ENCODE results near the gene HOXD11. TPM values are rescaled to one million over a fixed set of nuclear protein-coding genes. Genes with fewer than 3 reads are reported as not detected.
A peak's percentile ranks its signal among the peaks of the same experiment; 100 is the strongest.

The HOXD11 gene
- total RNA-seq, 4 donors from 2014 or later: 0.21 to 1.8 (median 1.2) TPM; not detected in 1

GRCh38 chr2:176101842-176102241 is 5.2 kb upstream of the HOXD11 start:
- no peaks in the 10 kb centered on the region for H3K36me3 ChIP-seq
- WGBS, 2 donors: 52 to 58% methylated on average over 4 to 5 of the region's 5 CpGs
- no peak overlapping the region for H3K4me3 ChIP-seq
- TF ChIP-seq CTCF (IDR thresholded peaks at IDR 0.05) (no peak), POLR2A (IDR thresholded peaks at IDR 0.05) (no peak), EP300 (IDR thresholded peaks at IDR 0.05) (no peak)
- H3K4me1 ChIP-seq: peaks cover 0 to 67% (median 14%) of the 10 kb centered on the region in 4 donors
- DNase-seq (ENCODE audit: low spot score in 2 of 2): no peak
- H3K27me3 ChIP-seq: peaks cover 7 to 100% of the 10 kb centered on the region in 2 donors
- H3K27ac ChIP-seq: no peak overlapping the region
- H3K9me3 ChIP-seq: no peaks in the 10 kb centered on the region

GRCh38 chr2:176102309-176102866 is 4.7 kb upstream of the HOXD11 start:
- H3K9me3 ChIP-seq: no peaks in the 10 kb centered on the region
- H3K4me3 ChIP-seq: no peak overlapping the region
- H3K36me3 ChIP-seq: no peaks in the 10 kb centered on the region
- peaks cover 0 to 67% (median 14%) of the 10 kb centered on the region in 4 donors for H3K4me1 ChIP-seq
- no peak for DNase-seq (ENCODE audit: low spot score in 2 of 2)
- WGBS, 2 donors: 38 to 43% methylated on average over 7 of the region's 7 CpGs
- TF ChIP-seq POLR2A (IDR thresholded peaks at IDR 0.05) (no peak), CTCF (IDR thresholded peaks at IDR 0.05) (no peak), EP300 (IDR thresholded peaks at IDR 0.05) (no peak)
- no peak overlapping the region for H3K27ac ChIP-seq
- H3K27me3 ChIP-seq: peaks cover 5 to 100% of the 10 kb centered on the region in 2 donors

- peaks cover 0 to 65% (median 12%) of the 10 kb centered on the region in 4 donors for H3K4me1 ChIP-seq
These were observed 3.9 kb upstream of the HOXD11 start for GRCh38 chr2:176103194-176103593.

GRCh38 chr2:176103742-176104315 is 3.3 kb upstream of the HOXD11 start:
- peaks cover 5 to 97% of the 10 kb centered on the region in 2 donors for H3K27me3 ChIP-seq
- TF ChIP-seq POLR2A (IDR thresholded peaks at IDR 0.05) (no peak), EP300 (IDR thresholded peaks at IDR 0.05) (peak in 1 of 2 donors; percentile 41)
- no peaks in the 10 kb centered on the region for H3K9me3 ChIP-seq
- no peak overlapping the region for H3K27ac ChIP-seq
- no peak for DNase-seq (ENCODE audit: low spot score in 2 of 2)
- no peak overlapping the region for H3K4me3 ChIP-seq
- no peaks in the 10 kb centered on the region for H3K36me3 ChIP-seq
- H3K4me1 ChIP-seq: peaks cover 0 to 65% (median 14%) of the 10 kb centered on the region in 4 donors
- 18 to 21% methylated on average over 17 of the region's 17 CpGs for WGBS, 2 donors

More at GRCh38 chr2:176103194-176103593, 3.9 kb upstream of the HOXD11 start:
- Histone ChIP-seq H3K9me3 (no peaks in the 10 kb centered on the region), H3K36me3 (no peaks in the 10 kb centered on the region), H3K27ac (no peak overlapping the region), H3K27me3 (peaks cover 5 to 97% of the 10 kb centered on the region in 2 donors), H3K4me3 (no peak overlapping the region)
- no peak for TF ChIP-seq CTCF (IDR thresholded peaks at IDR 0.05)
- TF ChIP-seq EP300 (IDR thresholded peaks at IDR 0.05): no peak
- TF ChIP-seq POLR2A (IDR thresholded peaks at IDR 0.05): no peak
- 41 to 50% methylated on average over 7 of the region's 7 CpGs for WGBS, 2 donors
- no peak for DNase-seq (ENCODE audit: low spot score in 2 of 2)

- Histone ChIP-seq H3K9me3 (no peaks in the 10 kb centered on the region), H3K4me1 (peaks cover 0 to 64% (median 14%) of the 10 kb centered on the region in 4 donors), H3K4me3 (peak overlapping the region in 1 of 4 donors; percentile 8), H3K36me3 (no peaks in the 10 kb centered on the region), H3K27me3 (peaks cover 5 to 97% of the 10 kb centered on the region in 2 donors), H3K27ac (no peak overlapping the region)
- TF ChIP-seq CTCF (IDR thresholded peaks at IDR 0.05) (no peak), EP300 (IDR thresholded peaks at IDR 0.05) (peak in 1 of 2 donors; percentile 2)
- WGBS, 2 donors: 5 to 7% methylated on average over 32 to 48 of the region's 56 CpGs
- DNase-seq (ENCODE audit: low spot score in 2 of 2): no peak
These were observed 2.6 kb upstream of the HOXD11 start for GRCh38 chr2:176104316-176105077.
